Progenitor cell of endocrine pancreas (in vitro differentiated cells): ENCODE results near the gene PRDM16. TPM values are rescaled to one million over a fixed set of nuclear protein-coding genes. Genes with fewer than 3 reads are reported as not detected.

Experiments used
- DNase-seq: peaks from one replicate; pipeline ENCODE4 v3.0.0; 2021; ENCODE audit warnings: low spot score; ENCODE audit not compliant: unreplicated experiment
- H3K27ac Mint-ChIP-seq: 2 replicates; pipeline ENCODE4 v1.8.0; 2021; ENCODE audit warnings: mild to moderate bottlenecking, moderate library complexity, mixed read lengths
- H3K27me3 Mint-ChIP-seq: 2 replicates; pipeline ENCODE4 v1.8.0; 2021; ENCODE audit warnings: mixed read lengths
- H3K36me3 Mint-ChIP-seq: 2 replicates; pipeline ENCODE4 v1.8.0; 2022; ENCODE audit warnings: mixed read lengths; ENCODE audit not compliant: insufficient read depth
- H3K4me1 Mint-ChIP-seq: 2 replicates; pipeline ENCODE4 v1.8.0; 2021; ENCODE audit warnings: low read depth, mixed read lengths
- H3K4me3 Mint-ChIP-seq: 2 replicates; pipeline ENCODE4 v1.8.0; 2021; ENCODE audit warnings: low read depth, mild to moderate bottlenecking, moderate library complexity, mixed read lengths
- H3K9me3 Mint-ChIP-seq: 2 replicates; pipeline ENCODE4 v1.8.0; 2021; ENCODE audit warnings: low read depth, mixed read lengths
- CTCF ChIP-seq: fragments of 200-600 bp; sonication (generic); IDR thresholded peaks from one replicate; pipeline ENCODE4 v1.5.0; 2021; ENCODE audit warnings: antibody characterized with exemption, mild to moderate bottlenecking; ENCODE audit not compliant: unreplicated experiment
- total RNA-seq: library from RNA; stranded (reverse); gene quantifications from 2 replicates; pipeline ENCODE4 v1.2.1, GENCODE V29; 2021

Gene PRDM16
- total RNA-seq, 1 donor from 2014 or later = 69.1 TPM

- DNase-seq = no peak
- Mint-ChIP-seq H3K9me3 (no peaks in the 10 kb centered on the region), H3K36me3 (peaks cover 4% of the 10 kb centered on the region), H3K4me1 (peaks cover 47% of the 10 kb centered on the region), H3K27ac (peak overlapping the region; percentile 85), H3K4me3 (no peak overlapping the region), H3K27me3 (no peaks in the 10 kb centered on the region)
- no peak for TF ChIP-seq CTCF
Measured at GRCh38 chr1:3112526-3112925, 43.5 kb downstream of the PRDM16 start.

GRCh38 chr1:3113047-3113740 is 44.2 kb downstream of the PRDM16 start:
- peaks cover 4% of the 10 kb centered on the region for H3K36me3 Mint-ChIP-seq
- H3K27me3 Mint-ChIP-seq = no peaks in the 10 kb centered on the region

GRCh38 chr1:3113741-3114056 is 44.7 kb downstream of the PRDM16 start:
- TF ChIP-seq CTCF = no peak
- H3K4me3 Mint-ChIP-seq = peak overlapping the region; percentile 1
- DNase-seq = no peak

More at GRCh38 chr1:3113047-3113740, 44.2 kb downstream of the PRDM16 start:
- peak overlapping the region; percentile 59 for H3K27ac Mint-ChIP-seq
- H3K4me3 Mint-ChIP-seq = no peak overlapping the region
- H3K4me1 Mint-ChIP-seq = peaks cover 47% of the 10 kb centered on the region
- TF ChIP-seq CTCF = no peak
- no peak for DNase-seq
- H3K9me3 Mint-ChIP-seq = no peaks in the 10 kb centered on the region

GRCh38 chr1:3114131-3114744 is 45.2 kb downstream of the PRDM16 start:
- H3K36me3 Mint-ChIP-seq = peaks cover 2% of the 10 kb centered on the region
- no peaks in the 10 kb centered on the region for H3K27me3 Mint-ChIP-seq
- TF ChIP-seq CTCF = no peak
- H3K27ac Mint-ChIP-seq = peak overlapping the region; percentile 91
- H3K9me3 Mint-ChIP-seq = no peaks in the 10 kb centered on the region
- H3K4me1 Mint-ChIP-seq = peaks cover 47% of the 10 kb centered on the region
- DNase-seq = no peak
- peak overlapping the region; percentile 1 for H3K4me3 Mint-ChIP-seq

More at GRCh38 chr1:3113741-3114056, 44.7 kb downstream of the PRDM16 start:
- H3K4me1 Mint-ChIP-seq = peaks cover 47% of the 10 kb centered on the region
- peak overlapping the region; percentile 91 for H3K27ac Mint-ChIP-seq
- peaks cover 3% of the 10 kb centered on the region for H3K36me3 Mint-ChIP-seq
- no peaks in the 10 kb centered on the region for H3K27me3 Mint-ChIP-seq
- H3K9me3 Mint-ChIP-seq = no peaks in the 10 kb centered on the region

- Mint-ChIP-seq H3K4me3 (no peak overlapping the region), H3K36me3 (no peaks in the 10 kb centered on the region), H3K27me3 (no peaks in the 10 kb centered on the region), H3K4me1 (peaks cover 54% of the 10 kb centered on the region), H3K9me3 (no peaks in the 10 kb centered on the region), H3K27ac (peak overlapping the region; percentile 95)
- peak; percentile 43 for DNase-seq
- no peak for TF ChIP-seq CTCF
Measured at GRCh38 chr1:3114846-3115245, 45.8 kb downstream of the PRDM16 start.
